Neural cell (in vitro differentiated cells): ENCODE data around the gene IPPK. TPM values are rescaled to one million over a fixed set of nuclear protein-coding genes. Genes with fewer than 3 reads are reported as not detected.

ENCODE experiments used
- H2AFZ ChIP-seq: fragments of 200-600, 300-800 bp; sonication (generic), shearing (Covaris generic); 2 replicates; pipeline ENCODE4 v1.6.0; 2014; ENCODE audit warnings: low read depth, mild to moderate bottlenecking, antibody characterized with exemption, low read length, moderate library complexity
- H3F3A ChIP-seq: fragments of 200-600 bp; shearing (Covaris generic); 2 replicates; pipeline ENCODE4 v1.6.1; 2016; ENCODE audit warnings: mild to moderate bottlenecking, moderate library complexity, mixed read lengths, antibody characterized with exemption, low read length; ENCODE audit not compliant: insufficient read depth, poor library complexity, severe bottlenecking
- H3K27ac ChIP-seq: fragments of 200-600, 300-800 bp; sonication (generic), shearing (Covaris generic); 2 replicates; pipeline ENCODE4 v1.5.1; 2014; ENCODE audit warnings: mild to moderate bottlenecking, low read length, moderate library complexity
- H3K27me3 ChIP-seq: fragments of 300-800, 200-600 bp; sonication (generic), shearing (Covaris generic); 2 replicates; pipeline ENCODE4 v1.6.0; 2014; ENCODE audit warnings: mild to moderate bottlenecking, low read depth, low read length, moderate library complexity; ENCODE audit not compliant: insufficient read depth
- H3K36me3 ChIP-seq: fragments of 300-800, 200-600 bp; sonication (generic), shearing (Covaris generic); 2 replicates; pipeline ENCODE4 v1.5.1; 2014; ENCODE audit warnings: mild to moderate bottlenecking, antibody characterized with exemption, low read length, moderate library complexity; ENCODE audit not compliant: insufficient read depth
- H3K4me2 ChIP-seq: fragments of 300-800, 200-600 bp; sonication (generic), shearing (Covaris generic); 2 replicates; pipeline ENCODE4 v1.6.0; 2014; ENCODE audit warnings: mild to moderate bottlenecking, low read length
- H3K4me3 ChIP-seq: fragments of 300-800, 200-600 bp; sonication (generic), shearing (Covaris generic); 2 replicates; pipeline ENCODE4 v1.5.1; 2014; ENCODE audit warnings: mild to moderate bottlenecking, low read length, moderate library complexity
- H3K79me2 ChIP-seq: fragments of 200-600 bp; shearing (Covaris generic); replicated peaks from 2 replicates; pipeline ENCODE4 v1.6.0; 2014; ENCODE audit warnings: mild to moderate bottlenecking, low read length, moderate library complexity; ENCODE audit not compliant: insufficient read depth
- H3K9ac ChIP-seq: fragments of 300-800, 200-600 bp; sonication (generic), shearing (Covaris generic); 2 replicates; pipeline ENCODE4 v1.6.1; 2016; ENCODE audit warnings: mild to moderate bottlenecking, low read length, mixed read lengths
- H3K9me2 ChIP-seq: fragments of 200-600 bp; shearing (Covaris generic); 2 replicates; pipeline ENCODE4 v1.6.1; 2016; ENCODE audit warnings: mild to moderate bottlenecking, low read length, mixed read lengths; ENCODE audit not compliant: insufficient read depth
- H3K9me3 ChIP-seq: fragments of 200-600, 300-800 bp; sonication (generic), shearing (Covaris generic); 2 replicates; pipeline ENCODE4 v1.6.1; 2016; ENCODE audit warnings: mild to moderate bottlenecking, mixed run types, low read length, moderate library complexity, mixed read lengths
- H4K20me1 ChIP-seq: fragments of 200-600 bp; shearing (Covaris generic); 2 replicates; pipeline ENCODE4 v1.6.1; 2016; ENCODE audit warnings: mild to moderate bottlenecking, mixed run types; ENCODE audit not compliant: insufficient read depth
- EP300 ChIP-seq: fragments of 450-650 bp; conservative IDR thresholded peaks from 2 replicates; pipeline ENCODE4 v1.6.1; 2014; ENCODE audit warnings: antibody characterized with exemption, mild to moderate bottlenecking, moderate library complexity; ENCODE audit not compliant: poor library complexity, severe bottlenecking
- EZH2 ChIP-seq: fragments of 200-600, 300-800 bp; shearing (Covaris generic), sonication (generic); IDR thresholded peaks from 2 replicates; pipeline ENCODE4 v1.6.1; 2014; ENCODE audit warnings: antibody characterized with exemption, low read length, borderline replicate concordance, mild to moderate bottlenecking; ENCODE audit not compliant: insufficient read depth, poor library complexity, severe bottlenecking
- MXI1 ChIP-seq: fragments of 450-650 bp; conservative IDR thresholded peaks from 2 replicates; pipeline ENCODE4 v1.6.1; 2014; ENCODE audit warnings: antibody characterized with exemption, mild to moderate bottlenecking; ENCODE audit not compliant: poor library complexity, severe bottlenecking
- POLR2AphosphoS5 ChIP-seq: IDR thresholded peaks from 2 replicates; pipeline ENCODE4 v1.6.1; 2012
- RAD21 ChIP-seq: fragments of 450-650 bp; conservative IDR thresholded peaks from 2 replicates; pipeline ENCODE4 v1.6.1; 2014; ENCODE audit warnings: antibody characterized with exemption, mild to moderate bottlenecking, moderate library complexity
- SMC3 ChIP-seq: fragments of 450-650 bp; conservative IDR thresholded peaks from 2 replicates; pipeline ENCODE4 v1.6.1; 2014; ENCODE audit warnings: antibody characterized with exemption, mild to moderate bottlenecking, moderate library complexity; ENCODE audit not compliant: poor library complexity
- TAF1 ChIP-seq: IDR thresholded peaks from 2 replicates; pipeline ENCODE4 v1.6.1; 2012; ENCODE audit warnings: low read depth
- polyA plus RNA-seq: library from polyadenylated mRNA; depleted of rRNA; stranded (reverse); fragments of >200 nt; gene quantifications from 2 replicates; pipeline ENCODE4 v1.2.3, GENCODE V29; 2014
- TF ChIP-seq, protein P1 (sequence below): IDR thresholded peaks from 2 replicates; pipeline ENCODE4 v1.6.1; 2012; ENCODE audit warnings: borderline replicate concordance
- TF ChIP-seq, protein P2 (sequence below): fragments of 450-650 bp; IDR thresholded peaks from 2 replicates; pipeline ENCODE4 v1.5.1; 2014; ENCODE audit warnings: antibody characterized with exemption, mild to moderate bottlenecking, moderate library complexity; ENCODE audit not compliant: poor library complexity, severe bottlenecking

The IPPK gene
- polyA plus RNA-seq, 1 donor from 2014 or later, result 34.3 TPM

DNA sequence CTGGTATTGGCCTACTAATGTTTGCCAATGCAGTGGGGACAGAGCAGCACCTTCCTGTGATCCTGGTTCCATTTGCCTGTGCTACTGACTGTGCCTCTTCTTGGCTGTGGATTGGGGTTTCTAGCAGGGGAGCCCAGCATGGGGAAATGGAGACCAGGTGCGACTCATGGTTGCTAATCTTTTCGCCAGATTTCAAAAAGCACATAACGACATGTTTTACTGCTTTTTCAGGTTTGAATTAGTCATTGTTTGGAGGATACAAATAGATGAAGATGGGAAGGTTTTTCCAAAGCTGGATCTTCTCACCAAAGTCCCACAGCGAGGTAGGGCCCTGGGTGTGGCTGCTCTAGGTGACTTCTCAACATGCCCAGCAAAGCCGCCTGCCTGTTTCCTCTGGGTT, 57.6 kb downstream of the IPPK start:
- no peak overlapping the region for H3K4me2 ChIP-seq
- H3K4me3 ChIP-seq, result no peak overlapping the region
- no peak overlapping the region for H3K9ac ChIP-seq
- H3F3A ChIP-seq, result no peaks in the 10 kb centered on the region
- no peaks in the 10 kb centered on the region for H3K79me2 ChIP-seq
- H3K27ac ChIP-seq, result no peak overlapping the region
- no peaks in the 10 kb centered on the region for H3K36me3 ChIP-seq
- no peaks in the 10 kb centered on the region for H3K9me3 ChIP-seq
- H2AFZ ChIP-seq, result no peak overlapping the region
- TF ChIP-seq MXI1 (no peak), RAD21 (no peak), EZH2 (no peak), EP300 (no peak), TAF1 (no peak), SMC3 (no peak), POLR2AphosphoS5 (no peak)
- TF ChIP-seq, protein P1, sequence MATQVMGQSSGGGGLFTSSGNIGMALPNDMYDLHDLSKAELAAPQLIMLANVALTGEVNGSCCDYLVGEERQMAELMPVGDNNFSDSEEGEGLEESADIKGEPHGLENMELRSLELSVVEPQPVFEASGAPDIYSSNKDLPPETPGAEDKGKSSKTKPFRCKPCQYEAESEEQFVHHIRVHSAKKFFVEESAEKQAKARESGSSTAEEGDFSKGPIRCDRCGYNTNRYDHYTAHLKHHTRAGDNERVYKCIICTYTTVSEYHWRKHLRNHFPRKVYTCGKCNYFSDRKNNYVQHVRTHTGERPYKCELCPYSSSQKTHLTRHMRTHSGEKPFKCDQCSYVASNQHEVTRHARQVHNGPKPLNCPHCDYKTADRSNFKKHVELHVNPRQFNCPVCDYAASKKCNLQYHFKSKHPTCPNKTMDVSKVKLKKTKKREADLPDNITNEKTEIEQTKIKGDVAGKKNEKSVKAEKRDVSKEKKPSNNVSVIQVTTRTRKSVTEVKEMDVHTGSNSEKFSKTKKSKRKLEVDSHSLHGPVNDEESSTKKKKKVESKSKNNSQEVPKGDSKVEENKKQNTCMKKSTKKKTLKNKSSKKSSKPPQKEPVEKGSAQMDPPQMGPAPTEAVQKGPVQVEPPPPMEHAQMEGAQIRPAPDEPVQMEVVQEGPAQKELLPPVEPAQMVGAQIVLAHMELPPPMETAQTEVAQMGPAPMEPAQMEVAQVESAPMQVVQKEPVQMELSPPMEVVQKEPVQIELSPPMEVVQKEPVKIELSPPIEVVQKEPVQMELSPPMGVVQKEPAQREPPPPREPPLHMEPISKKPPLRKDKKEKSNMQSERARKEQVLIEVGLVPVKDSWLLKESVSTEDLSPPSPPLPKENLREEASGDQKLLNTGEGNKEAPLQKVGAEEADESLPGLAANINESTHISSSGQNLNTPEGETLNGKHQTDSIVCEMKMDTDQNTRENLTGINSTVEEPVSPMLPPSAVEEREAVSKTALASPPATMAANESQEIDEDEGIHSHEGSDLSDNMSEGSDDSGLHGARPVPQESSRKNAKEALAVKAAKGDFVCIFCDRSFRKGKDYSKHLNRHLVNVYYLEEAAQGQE, result no peak
- TF ChIP-seq, protein P2, sequence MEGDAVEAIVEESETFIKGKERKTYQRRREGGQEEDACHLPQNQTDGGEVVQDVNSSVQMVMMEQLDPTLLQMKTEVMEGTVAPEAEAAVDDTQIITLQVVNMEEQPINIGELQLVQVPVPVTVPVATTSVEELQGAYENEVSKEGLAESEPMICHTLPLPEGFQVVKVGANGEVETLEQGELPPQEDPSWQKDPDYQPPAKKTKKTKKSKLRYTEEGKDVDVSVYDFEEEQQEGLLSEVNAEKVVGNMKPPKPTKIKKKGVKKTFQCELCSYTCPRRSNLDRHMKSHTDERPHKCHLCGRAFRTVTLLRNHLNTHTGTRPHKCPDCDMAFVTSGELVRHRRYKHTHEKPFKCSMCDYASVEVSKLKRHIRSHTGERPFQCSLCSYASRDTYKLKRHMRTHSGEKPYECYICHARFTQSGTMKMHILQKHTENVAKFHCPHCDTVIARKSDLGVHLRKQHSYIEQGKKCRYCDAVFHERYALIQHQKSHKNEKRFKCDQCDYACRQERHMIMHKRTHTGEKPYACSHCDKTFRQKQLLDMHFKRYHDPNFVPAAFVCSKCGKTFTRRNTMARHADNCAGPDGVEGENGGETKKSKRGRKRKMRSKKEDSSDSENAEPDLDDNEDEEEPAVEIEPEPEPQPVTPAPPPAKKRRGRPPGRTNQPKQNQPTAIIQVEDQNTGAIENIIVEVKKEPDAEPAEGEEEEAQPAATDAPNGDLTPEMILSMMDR, result no peak
- no peaks in the 10 kb centered on the region for H4K20me1 ChIP-seq
- H3K9me2 ChIP-seq, result no peaks in the 10 kb centered on the region
- no peaks in the 10 kb centered on the region for H3K27me3 ChIP-seq

DNA sequence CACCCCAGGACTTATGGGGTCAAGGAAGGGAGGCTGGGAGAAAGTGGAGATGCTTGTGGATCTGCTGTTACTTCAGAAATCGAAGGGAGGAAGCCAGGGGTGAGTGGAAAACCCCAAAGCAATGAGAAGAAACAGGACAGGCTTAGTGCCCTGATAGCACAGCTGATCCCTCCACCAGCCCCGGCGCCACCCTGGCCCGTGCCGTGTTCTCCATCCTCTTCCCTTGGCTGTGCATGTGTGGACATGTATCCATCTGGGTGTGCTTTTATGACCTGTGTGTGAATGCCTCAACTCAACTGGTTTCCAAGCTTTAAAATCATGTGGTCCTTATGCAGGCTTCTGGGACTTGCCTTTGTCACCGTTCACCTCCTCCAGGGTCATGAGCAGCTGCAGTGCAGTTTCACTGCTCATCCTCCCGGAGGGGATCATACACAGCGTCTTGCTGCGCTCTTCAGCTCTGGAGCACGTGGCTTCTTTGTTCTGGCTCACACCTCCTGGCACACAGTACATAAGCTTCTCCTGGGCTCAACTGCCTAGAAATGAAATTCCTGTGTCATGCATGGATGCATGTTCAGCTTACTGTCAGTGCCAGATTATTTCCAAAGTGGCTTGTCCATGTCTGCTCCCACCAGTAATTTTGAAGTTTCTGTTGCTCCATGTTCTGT, 58.2 kb downstream of the IPPK start:
- H3K9me3 ChIP-seq, result no peaks in the 10 kb centered on the region
- no peaks in the 10 kb centered on the region for H3F3A ChIP-seq
- no peak overlapping the region for H3K4me2 ChIP-seq
- no peaks in the 10 kb centered on the region for H3K9me2 ChIP-seq
- H3K9ac ChIP-seq, result no peak overlapping the region
- TF ChIP-seq, protein P1, result no peak
- TF ChIP-seq SMC3 (no peak), EZH2 (no peak), MXI1 (no peak), TAF1 (no peak), EP300 (no peak), RAD21 (no peak), POLR2AphosphoS5 (no peak)
- TF ChIP-seq, protein P2, result no peak
- H3K36me3 ChIP-seq, result no peaks in the 10 kb centered on the region
- H2AFZ ChIP-seq, result no peak overlapping the region
- H4K20me1 ChIP-seq, result no peaks in the 10 kb centered on the region
- H3K4me3 ChIP-seq, result no peak overlapping the region
- no peaks in the 10 kb centered on the region for H3K27me3 ChIP-seq
- H3K27ac ChIP-seq, result no peak overlapping the region
- no peaks in the 10 kb centered on the region for H3K79me2 ChIP-seq
